HL-60/S4 (cell line): ENCODE measurements around the gene FAF1.
"Not testable (repeated sequence)": the region's sequence is repeated elsewhere in the genome, so short reads cannot be mapped to it uniquely, and the experiment has no call there.

Experiments used
- in situ Hi-C: fragments of 300-500 bp; cut with MboI; formaldehyde crosslinking; loops from 2 replicates; pipeline ENCODE4 v1.14.3; 2022; ENCODE audit warnings: low sequenced_read_pairs

Gene FAF1

GRCh38 chr1:50859657-50860056 is 100.4 kb downstream of the FAF1 start:
- in situ Hi-C loops: no loop called here

DNA sequence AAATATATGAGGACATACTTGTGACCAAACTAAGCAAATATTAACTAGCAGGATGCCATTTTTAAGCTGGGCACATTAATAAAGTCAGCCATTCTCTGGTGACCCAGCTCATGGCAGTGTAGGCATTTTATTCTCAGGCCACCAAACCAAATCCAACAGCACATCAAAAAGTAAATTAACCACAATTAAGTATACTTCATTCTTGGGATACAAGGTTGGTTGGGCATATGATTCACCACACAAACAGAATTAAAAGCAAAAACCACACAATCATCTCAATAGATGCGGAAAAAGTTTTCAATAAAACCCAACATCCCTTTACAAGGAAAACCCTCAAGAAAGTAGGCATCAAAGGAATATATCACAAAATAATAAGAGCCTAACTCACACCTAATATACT is 101.3 kb downstream of the FAF1 start:
- in situ Hi-C loops: no loop called here

DNA sequence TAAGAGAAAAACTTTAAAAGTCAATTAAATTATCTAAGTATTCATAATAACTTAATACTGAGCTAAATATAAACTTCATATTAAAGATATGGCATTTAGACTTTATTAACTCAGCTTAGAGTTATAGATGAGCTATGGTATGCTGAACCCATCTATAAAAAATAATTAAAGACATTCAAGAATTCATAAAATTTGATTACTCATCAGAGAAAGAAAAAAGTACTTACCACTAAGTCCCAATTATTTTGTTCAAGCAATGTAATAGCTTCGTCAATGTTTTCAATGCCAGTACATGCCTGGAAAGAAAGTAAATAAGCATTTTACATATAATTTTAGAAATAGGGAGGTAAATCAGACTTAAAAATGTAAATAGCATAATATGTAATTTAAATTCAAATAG is 102.4 kb downstream of the FAF1 start:
- in situ Hi-C loops: no loop called here

DNA sequence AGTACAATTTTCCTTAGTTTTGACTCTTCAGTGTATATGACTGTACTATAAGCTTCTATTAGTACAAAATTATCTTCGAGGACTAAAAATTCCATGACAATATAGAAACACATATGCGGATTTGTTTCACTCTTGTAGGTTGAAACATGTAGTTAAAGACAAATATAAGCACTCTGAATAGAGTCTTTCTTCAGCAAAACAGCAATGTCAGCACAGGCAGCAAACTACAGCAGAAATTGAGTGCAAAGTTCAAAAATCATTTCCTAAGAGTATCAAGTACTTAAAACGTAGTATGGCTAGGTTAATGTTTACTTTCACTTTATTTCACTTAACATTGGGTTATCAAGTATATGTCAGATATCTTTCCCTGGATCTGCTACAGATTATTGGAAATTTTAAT is 106.7 kb downstream of the FAF1 start:
- in situ Hi-C loops: no loop called here

- in situ Hi-C loops: no loop called here
These were observed 107.2 kb downstream of the FAF1 start for GRCh38 chr1:50852889-50853288.

DNA sequence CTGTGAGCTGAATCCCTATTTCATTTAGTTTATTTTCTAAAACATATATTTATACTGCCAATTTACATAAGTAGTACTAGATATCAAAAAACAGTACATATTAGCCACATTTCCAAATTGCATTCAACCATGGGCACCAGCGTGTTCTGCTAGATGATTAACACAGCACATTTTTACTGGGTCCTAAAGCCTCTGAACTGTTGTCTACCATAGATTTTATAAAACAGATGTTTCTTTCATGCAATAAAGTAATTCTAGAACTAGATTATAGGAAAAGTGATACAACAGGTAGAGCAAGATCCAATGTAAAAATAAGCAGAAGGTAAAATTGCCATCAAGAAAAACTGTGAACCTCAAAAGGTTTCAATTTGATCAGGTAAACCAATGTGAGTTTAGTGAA is 108.6 kb downstream of the FAF1 start:
- in situ Hi-C loops: no loop called here

GRCh38 chr1:50851034-50851433 is 109.0 kb downstream of the FAF1 start:
- in situ Hi-C loops: no loop called here

GRCh38 chr1:50847303-50847702 is 112.8 kb downstream of the FAF1 start:
- in situ Hi-C loops: no loop called here

- in situ Hi-C loops: no loop called here
These were observed 113.7 kb downstream of the FAF1 start for GRCh38 chr1:50846224-50846839.

DNA sequence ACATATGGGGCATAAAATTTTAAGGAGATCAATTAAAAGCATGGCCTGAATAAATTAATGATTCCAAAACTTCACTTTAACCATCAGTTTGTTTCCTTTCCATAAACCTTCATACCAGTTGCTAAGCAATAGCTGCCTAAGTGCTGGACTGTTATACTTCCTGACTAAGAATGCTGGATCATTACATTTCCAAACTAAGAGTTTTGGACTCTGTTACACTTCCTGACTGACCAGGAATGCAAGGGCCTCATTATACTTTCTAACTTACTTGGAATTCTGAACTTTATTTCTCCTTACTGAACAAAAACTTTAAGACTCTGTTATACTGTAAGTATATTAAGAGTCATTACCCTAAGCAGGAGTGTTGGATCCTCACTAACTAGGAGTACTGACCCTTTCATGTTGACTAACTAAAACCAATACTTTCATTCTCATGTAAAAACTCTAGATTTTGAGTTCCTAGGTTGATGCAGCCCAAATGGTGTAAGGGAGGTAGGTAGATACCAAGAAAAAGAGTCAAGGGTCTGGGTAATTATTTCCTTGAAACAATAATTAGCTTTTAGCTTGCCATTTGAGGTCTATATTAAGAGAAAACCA is 118.2 kb downstream of the FAF1 start:
- in situ Hi-C loops: no loop called here

- in situ Hi-C loops: no loop called here
These were observed 124.0 kb downstream of the FAF1 start for GRCh38 chr1:50836117-50836516.

GRCh38 chr1:50833216-50833615 is 126.9 kb downstream of the FAF1 start:
- in situ Hi-C loops: no loop called here

- in situ Hi-C loops: no loop called here
These were observed 127.9 kb downstream of the FAF1 start for GRCh38 chr1:50832167-50832566.

GRCh38 chr1:50831300-50832061 is 128.6 kb downstream of the FAF1 start:
- in situ Hi-C loops: no loop called here

DNA sequence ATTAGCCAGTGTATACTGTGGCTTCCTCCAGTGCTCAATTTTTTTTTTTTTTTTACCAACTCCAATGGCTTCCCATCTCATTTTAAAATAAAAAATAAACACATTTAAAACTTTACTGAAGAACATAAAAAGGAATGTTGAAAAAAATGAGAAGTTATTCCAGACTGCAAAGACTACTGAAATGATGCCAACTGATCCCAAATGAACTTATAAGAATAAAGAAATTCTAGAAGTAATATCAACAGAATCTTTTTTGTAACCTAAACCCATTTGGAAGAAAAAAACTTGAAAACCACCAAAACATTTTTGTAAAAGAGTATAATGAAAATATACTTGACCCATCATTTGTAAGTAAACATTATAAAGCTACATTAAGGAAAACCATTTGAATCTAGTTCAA is 129.4 kb downstream of the FAF1 start:
- in situ Hi-C loops: no loop called here

DNA sequence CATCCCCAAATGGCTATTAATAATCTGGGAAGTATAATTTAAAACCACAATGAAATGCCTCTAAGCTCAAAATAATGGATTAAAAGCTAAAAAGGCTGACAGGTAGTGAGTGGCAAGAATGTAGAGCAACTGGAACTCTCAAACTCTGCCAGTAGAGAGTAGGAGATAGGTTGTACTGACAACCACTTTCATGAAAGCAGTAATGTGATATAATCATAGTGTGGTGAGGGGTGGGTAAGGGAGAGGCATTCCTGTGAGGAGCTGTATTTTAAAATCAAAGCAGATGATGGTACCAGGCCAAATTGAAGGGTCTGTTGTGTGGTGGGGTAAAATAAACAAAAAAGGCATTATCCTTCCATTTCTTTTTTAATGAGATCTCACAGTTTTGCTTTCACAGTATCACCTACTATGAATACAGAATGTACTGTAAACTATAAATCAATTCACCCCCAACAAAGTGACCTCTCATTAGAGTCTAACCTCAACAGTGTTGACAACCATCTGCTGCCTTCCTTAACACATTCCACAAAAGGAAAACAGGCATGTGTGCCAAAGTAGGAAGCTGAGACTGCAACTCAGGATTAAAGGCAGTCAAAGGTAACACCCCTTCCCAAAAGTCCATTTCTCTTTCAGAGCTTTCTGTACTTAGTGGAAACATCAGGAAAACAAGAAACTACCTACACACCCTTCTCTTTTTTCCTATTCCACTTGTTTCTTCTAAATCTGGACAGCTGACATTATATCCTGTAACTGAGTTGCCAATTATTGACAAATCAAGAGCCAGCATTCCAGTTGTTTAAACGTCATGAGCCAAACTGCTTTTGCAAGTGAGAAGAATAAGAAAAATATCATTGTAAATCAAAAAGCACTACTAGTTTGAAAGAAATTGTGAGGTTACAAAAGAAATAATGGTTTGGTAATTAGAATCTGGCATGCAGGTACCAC is 130.8 kb downstream of the FAF1 start:
- in situ Hi-C loops: no loop called here

GRCh38 chr1:50827546-50827945 is 132.5 kb downstream of the FAF1 start:
- in situ Hi-C loops: no loop called here

DNA sequence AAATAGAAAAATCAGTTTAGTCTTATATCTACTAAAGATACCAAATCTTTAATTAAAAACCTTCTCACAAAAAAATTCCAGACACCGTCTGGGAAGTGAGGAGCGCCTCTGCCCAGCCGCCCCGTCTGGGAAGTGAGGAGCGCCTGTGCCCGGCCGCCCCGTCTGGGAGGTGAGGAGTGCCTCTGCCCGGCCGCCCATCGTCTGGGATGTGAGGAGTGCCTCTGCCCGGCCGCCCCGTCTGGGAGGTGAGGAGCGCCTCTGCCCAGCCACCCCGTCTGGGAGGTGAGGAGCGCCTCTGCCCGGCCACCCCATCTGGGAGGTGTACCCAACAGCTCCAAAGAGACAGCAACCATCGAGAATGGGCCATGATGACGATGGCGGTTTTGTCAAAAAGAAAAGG is 133.3 kb downstream of the FAF1 start:
- in situ Hi-C loops: not testable (repeated sequence)

DNA sequence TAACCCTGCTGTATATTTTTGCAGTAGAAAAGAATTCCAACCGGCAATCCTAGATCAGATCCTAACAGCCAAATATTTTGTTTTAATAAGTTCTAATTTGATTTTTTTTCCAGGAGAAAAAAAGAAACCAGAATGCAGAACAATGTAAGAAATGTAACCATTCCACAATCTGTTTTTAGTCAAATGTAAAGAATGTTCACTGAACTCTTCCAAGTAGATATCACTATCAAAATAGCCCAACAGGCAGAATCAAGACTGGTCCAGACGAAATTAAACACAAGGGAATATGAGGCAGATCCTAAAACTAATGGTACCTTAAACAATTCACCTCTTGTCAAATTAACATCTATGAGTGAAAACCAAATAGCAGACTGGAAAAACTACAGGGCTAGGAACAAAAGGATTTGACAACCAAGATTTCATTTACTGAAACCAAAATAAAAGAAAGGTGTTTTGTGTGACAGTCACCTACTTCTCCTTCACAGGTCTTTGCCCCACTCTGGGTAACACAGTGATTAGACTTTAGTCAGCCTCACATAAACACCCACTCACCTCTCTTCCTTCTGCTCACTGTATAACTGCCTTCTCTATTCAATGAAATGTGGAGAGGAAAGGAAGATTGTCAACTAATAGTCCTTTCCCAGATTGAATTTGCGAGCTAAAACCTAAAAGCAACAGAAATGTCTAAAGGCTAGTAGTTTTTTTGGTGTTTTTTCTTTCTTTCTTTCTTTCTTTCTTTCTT is 137.9 kb downstream of the FAF1 start:
- in situ Hi-C loops: no loop called here

DNA sequence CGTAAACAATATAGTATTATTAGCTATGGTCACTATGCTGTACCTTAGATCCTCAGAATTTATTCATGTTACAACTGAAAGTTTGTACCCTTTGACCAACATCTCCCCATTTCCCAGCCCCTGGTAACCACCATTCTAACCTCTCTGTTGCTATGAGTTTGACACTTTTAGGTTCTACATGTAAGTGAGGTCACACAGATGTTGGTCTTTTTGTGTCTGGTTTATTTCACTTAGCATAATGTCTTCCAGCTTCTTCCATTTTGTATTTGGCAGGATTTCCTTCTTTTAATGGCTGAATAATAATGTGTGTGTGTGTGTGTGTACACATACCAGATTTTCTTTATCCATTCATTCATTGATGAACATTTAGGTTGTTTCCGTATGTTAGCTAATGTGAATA is 139.5 kb downstream of the FAF1 start:
- in situ Hi-C loops: no loop called here

DNA sequence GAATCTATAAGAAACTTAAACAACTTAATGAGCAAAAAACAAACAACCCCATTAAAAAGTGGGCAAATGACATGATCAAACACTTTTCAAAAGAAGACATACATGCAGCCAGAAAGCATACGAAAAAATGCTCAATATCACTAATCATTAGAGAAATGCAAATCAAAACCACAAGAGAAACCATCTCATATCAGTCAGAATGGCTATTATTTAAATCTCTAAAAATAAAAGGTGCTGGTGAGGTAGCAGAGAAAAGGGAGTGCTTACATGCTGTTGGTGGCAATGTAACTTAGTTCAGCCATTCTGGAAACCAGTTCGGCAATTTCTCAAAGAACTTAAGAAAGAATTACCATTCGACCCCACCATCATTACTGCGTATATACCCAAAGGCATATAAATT is 147.7 kb downstream of the FAF1 start:
- in situ Hi-C loops: no loop called here
